IMR-90 (cell line): Measurements from ENCODE around the gene SERPINB1. TPM values are rescaled to one million over a fixed set of nuclear protein-coding genes. Genes with fewer than 3 reads are reported as not detected.
A peak's percentile ranks its signal among the peaks of the same experiment; 100 is the strongest.

Source experiments
- ATAC-seq: fragments of 200-7000 bp; cut with Tn5 transposase; 2 replicates; pipeline ENCODE4 v1.9.1; 2020; ENCODE audit warnings: low read depth, mild to moderate bottlenecking, moderate library complexity
- BruUV-seq: library from RNA; stranded (reverse); fragments of 400-500 nt; replicated peaks from 2 replicates; lab custom pipeline; 2021; lab: Mats Ljungman, UMichigan
- CTCF ChIA-PET: fragments of 300-600 bp; formaldehyde crosslinking; extraction: SDS; loops from one replicate; lab custom pipeline; 2021; ENCODE audit warnings: antibody characterized with exemption; lab: Yijun Ruan, JAX
- POLR2A ChIA-PET: fragments of 300-600 bp; sonication (Branson Sonifier 250); formaldehyde crosslinking; loops from one replicate; lab custom pipeline; 2022; ENCODE audit warnings: antibody characterized with exemption; ENCODE audit not compliant: unreplicated experiment; lab: Charles Lee
- DNase-seq: peaks from one replicate; pipeline ENCODE4 v3.0.0; 2013
- H2AFZ ChIP-seq: replicated peaks from 2 replicates; pipeline ENCODE3; 2013; ENCODE audit warnings: low read length, mild to moderate bottlenecking; ENCODE audit not compliant: poor library complexity
- H2AK5ac ChIP-seq: 2 replicates; pipeline ENCODE4 v1.6.1; 2013; ENCODE audit warnings: low read depth, low read length, inconsistent platforms
- H2AK9ac ChIP-seq: replicated peaks from 2 replicates; pipeline ENCODE3; 2013; ENCODE audit warnings: mild to moderate bottlenecking, low read depth, low read length, moderate library complexity; ENCODE audit not compliant: poor library complexity
- H2BK120ac ChIP-seq: 2 replicates; pipeline ENCODE4 v1.6.1; 2013; ENCODE audit warnings: low read depth, low read length, inconsistent platforms
- H2BK15ac ChIP-seq: 3 replicates; pipeline ENCODE4 v1.6.1; 2013; ENCODE audit warnings: low read depth, low read length, inconsistent platforms
- H2BK20ac ChIP-seq: 2 replicates; pipeline ENCODE4 v1.6.1; 2013; ENCODE audit warnings: low read depth, mild to moderate bottlenecking, inconsistent platforms, low read length, moderate library complexity
- H2BK5ac ChIP-seq: 2 replicates; pipeline ENCODE4 v1.6.1; 2013; ENCODE audit warnings: mild to moderate bottlenecking, low read depth, low read length, inconsistent platforms; ENCODE audit not compliant: poor library complexity, severe bottlenecking
- H3K14ac ChIP-seq: replicated peaks from 2 replicates; pipeline ENCODE4 v1.6.1; 2013; ENCODE audit warnings: low read depth, low read length, inconsistent platforms
- H3K18ac ChIP-seq: 2 replicates; pipeline ENCODE4 v1.6.1; 2013; ENCODE audit warnings: low read depth, low read length, control low read depth
- H3K23ac ChIP-seq: 2 replicates; pipeline ENCODE4 v1.6.1; 2013; ENCODE audit warnings: low read depth, low read length, inconsistent platforms
- H3K27ac ChIP-seq: 2 replicates; pipeline ENCODE4 v1.5.1; 2013; ENCODE audit warnings: mild to moderate bottlenecking, control low read depth, low read length; ENCODE audit not compliant: insufficient read depth
- H3K27me3 ChIP-seq: 2 replicates; pipeline ENCODE4 v1.6.1; 2013; ENCODE audit warnings: low read length; ENCODE audit not compliant: control insufficient read depth, insufficient read depth
- H3K36me3 ChIP-seq: 2 replicates; pipeline ENCODE4 v1.6.1; 2013; ENCODE audit warnings: low read length, mixed read lengths; ENCODE audit not compliant: control insufficient read depth, insufficient read depth
- H3K4ac ChIP-seq: 2 replicates; pipeline ENCODE4 v1.6.1; 2013; ENCODE audit warnings: low read depth, low read length, inconsistent platforms
- H3K4me1 ChIP-seq: 2 replicates; pipeline ENCODE4 v1.6.1; 2013; ENCODE audit warnings: low read length, mixed read lengths; ENCODE audit not compliant: control insufficient read depth, insufficient read depth
- H3K4me2 ChIP-seq: 2 replicates; pipeline ENCODE4 v1.6.1; 2013; ENCODE audit warnings: low read depth, mild to moderate bottlenecking, control low read depth, low read length, moderate library complexity
- H3K4me3 ChIP-seq: 2 replicates; pipeline ENCODE4 v1.5.1; 2013; ENCODE audit warnings: low read depth, mild to moderate bottlenecking, control low read depth, low read length, moderate library complexity; ENCODE audit not compliant: insufficient read depth
- H3K56ac ChIP-seq: 2 replicates; pipeline ENCODE4 v1.6.1; 2013; ENCODE audit warnings: low read length, inconsistent platforms; ENCODE audit not compliant: insufficient read depth; ENCODE audit errors: extremely low read depth
- H3K79me1 ChIP-seq, 2 experiments: 2 replicates each; pipeline ENCODE4 v1.6.1; 2013; ENCODE audit warnings: low read length in 2 of 2, inconsistent platforms in 1 of 2, low read depth in 1 of 2
- H3K9ac ChIP-seq: 2 replicates; pipeline ENCODE4 v1.6.1; 2013; ENCODE audit warnings: low read depth, low read length, control low read depth
- H3K9me1 ChIP-seq: 2 replicates; pipeline ENCODE4 v1.6.1; 2013; ENCODE audit warnings: low read length, inconsistent platforms; ENCODE audit not compliant: insufficient read depth
- H3K9me3 ChIP-seq: 2 replicates; pipeline ENCODE4 v1.6.1; 2013; ENCODE audit warnings: low read length; ENCODE audit not compliant: control insufficient read depth, insufficient read depth
- H4K20me1 ChIP-seq: 2 replicates; pipeline ENCODE4 v1.6.1; 2013; ENCODE audit warnings: low read length, inconsistent platforms; ENCODE audit not compliant: insufficient read depth
- H4K5ac ChIP-seq: 2 replicates; pipeline ENCODE4 v1.6.1; 2013; ENCODE audit warnings: mild to moderate bottlenecking, low read depth, low read length, control low read depth
- H4K8ac ChIP-seq, 2 experiments: 2 replicates each; pipeline ENCODE4 v1.6.1; 2013; ENCODE audit warnings: low read depth in 2 of 2, low read length in 2 of 2, control low read depth in 1 of 2, inconsistent platforms in 1 of 2
- H4K91ac ChIP-seq: 2 replicates; pipeline ENCODE4 v1.6.1; 2013; ENCODE audit warnings: low read depth, low read length, inconsistent platforms; ENCODE audit not compliant: insufficient read depth
- BHLHE40 ChIP-seq: fragments of 150-350 bp; IDR thresholded peaks from 2 replicates; pipeline ENCODE4 v1.6.1; 2016; ENCODE audit warnings: mild to moderate bottlenecking, low read depth, low read length
- CEBPB ChIP-seq: IDR thresholded peaks from 2 replicates; pipeline ENCODE4 v1.6.1; 2012; ENCODE audit warnings: low read depth, low read length, improper control_type of control experiment
- CHD1 ChIP-seq: IDR thresholded peaks from 2 replicates; pipeline ENCODE4 v1.6.1; 2012; ENCODE audit warnings: low read depth, low read length, improper control_type of control experiment
- CTCF ChIP-seq: conservative IDR thresholded peaks from 2 replicates; pipeline ENCODE4 v1.5.1; 2012; ENCODE audit warnings: mild to moderate bottlenecking, low read depth, low read length, improper control_type of control experiment
- ELK1 ChIP-seq: fragments of 150-350 bp; IDR thresholded peaks from 2 replicates; pipeline ENCODE4 v1.6.1; 2016; ENCODE audit warnings: low read depth, mild to moderate bottlenecking, low read length, moderate library complexity, borderline replicate concordance
- FOS ChIP-seq: fragments of 150-350 bp; IDR thresholded peaks from 2 replicates; pipeline ENCODE4 v1.6.1; 2016; ENCODE audit warnings: low read depth, low read length
- MAZ ChIP-seq: IDR thresholded peaks from 2 replicates; pipeline ENCODE4 v1.6.1; 2012; ENCODE audit warnings: low read depth, mild to moderate bottlenecking, low read length, improper control_type of control experiment, moderate library complexity, borderline replicate concordance
- MXI1 ChIP-seq: IDR thresholded peaks from 2 replicates; pipeline ENCODE4 v1.6.1; 2012; ENCODE audit warnings: low read depth, mild to moderate bottlenecking, low read length, moderate library complexity, borderline replicate concordance
- NFE2L2 ChIP-seq: fragments of 150-350 bp; IDR thresholded peaks from 2 replicates; pipeline ENCODE4 v1.6.1; 2016; ENCODE audit warnings: low read depth, mild to moderate bottlenecking, low read length
- POLR2A ChIP-seq: IDR thresholded peaks from 2 replicates; pipeline ENCODE4 v1.6.1; 2012; ENCODE audit warnings: mild to moderate bottlenecking, low read depth, low read length
- RCOR1 ChIP-seq: IDR thresholded peaks from 2 replicates; pipeline ENCODE4 v1.6.1; 2012; ENCODE audit warnings: mild to moderate bottlenecking, low read length, improper control_type of control experiment; ENCODE audit not compliant: insufficient replicate concordance
- SMC3 ChIP-seq: fragments of 150-350 bp; IDR thresholded peaks from 2 replicates; pipeline ENCODE4 v1.6.1; 2016; ENCODE audit warnings: low read depth, mild to moderate bottlenecking, antibody characterized with exemption, low read length, moderate library complexity
- USF2 ChIP-seq: fragments of 150-350 bp; IDR thresholded peaks from 2 replicates; pipeline ENCODE4 v1.6.1; 2017; ENCODE audit warnings: mild to moderate bottlenecking, antibody characterized with exemption, low read length, low read depth
- WGBS, 2 experiments: methylation state at CpG; one replicate each; pipeline versions ENCODE4 v1.1.5 to v1.1.7; 2013; ENCODE audit warnings: missing lambda C conversion rate in 2 of 2; ENCODE audit not compliant: insufficient read length in 1 of 2; ENCODE audit errors: extremely low coverage in 2 of 2; 5-methylcytosine and 5-hydroxymethylcytosine counted together
- dilution Hi-C: fragments of 300-500 bp; cut with HindIII; formaldehyde crosslinking; loops from one replicate; pipeline ENCODE4 v1.14.3; 2018; ENCODE audit warnings: low sequenced_read_pairs; ENCODE audit not compliant: unreplicated experiment
- in situ Hi-C: fragments of 300-500 bp; cut with MboI; formaldehyde crosslinking; loops from 3 replicates; pipeline ENCODE4 v1.14.3; 2019; ENCODE audit warnings: low sequenced_read_pairs, inconsistent platforms, mixed read lengths
- intact Hi-C: fragments of 100-400 bp; cut with micrococcal nuclease; formaldehyde crosslinking; loops from 2 replicates; pipeline ENCODE4 v1.10.0; 2022
- polyA plus RNA-seq, 3 experiments: library from polyadenylated mRNA; depleted of rRNA; stranded (reverse); fragments of >200 nt; gene quantifications; 2 replicates each; pipeline ENCODE4 v1.2.3, GENCODE V29; 2012; ENCODE audit warnings: low replicate concordance in 1 of 3
- total RNA-seq: library from RNA; depleted of rRNA; stranded (reverse); fragments of >200 nt; gene quantifications from 2 replicates; pipeline ENCODE4 v1.2.3, GENCODE V29; 2012

Gene SERPINB1
- total and polyA plus RNA-seq, 2 of the 4 experiments (the other 2 are of a cell fraction): 6.1 to 9.1 TPM

- Histone ChIP-seq H3K27ac (peak overlapping the region; percentile 65), H2AFZ (no peak overlapping the region), H4K91ac (peak overlapping the region; percentile 86; the same call in 1 of the 2 replicates), H3K4me3 (no peak overlapping the region), H3K9me3 (no peaks in the 10 kb centered on the region), H4K8ac (peak overlapping the region in 1 of 2 experiments; percentile 65; a peak in 2 of 4 replicates), H3K27me3 (no peaks in the 10 kb centered on the region), H4K20me1 (peaks cover 4% of the 10 kb centered on the region), H3K4me1 (peaks cover 18% of the 10 kb centered on the region), H3K36me3 (peaks cover 5% of the 10 kb centered on the region), H2BK120ac (peak overlapping the region; percentile 84), H2BK20ac (no peak overlapping the region), H4K5ac (no peak overlapping the region), H2AK9ac (peak overlapping the region; percentile 23), H3K4me2 (no peak overlapping the region), H3K56ac (peak overlapping the region; percentile 38; the same call in 1 of the 2 replicates), H2BK5ac (peak overlapping the region; percentile 86), H3K4ac (peak overlapping the region; percentile 79), H3K79me1 (peaks cover 13 to 49% of the 10 kb centered on the region in 2 experiments), H3K14ac (0 out of 2 replicates have a peak overlapping the region, but pooled peaks have one; percentile 42), H2BK15ac (0 out of 3 replicates have a peak overlapping the region, but pooled peaks have one; percentile 63), H3K9me1 (peaks cover 16% of the 10 kb centered on the region; the same call in 1 of the 2 replicates), H2AK5ac (peak overlapping the region; percentile 60; the same call in 1 of the 2 replicates), H3K9ac (peak overlapping the region; percentile 11; the same call in 1 of the 2 replicates), H3K18ac (peak overlapping the region; percentile 71; the same call in 1 of the 2 replicates), H3K23ac (no peak overlapping the region)
- no CpG with 5 or more reads among the region's 4 CpGs for WGBS, 2 experiments
- in situ Hi-C loops: loop anchor here (5.0 to 10.0 kb wide), 2 partner anchors 51 to 143 kb away; partner anchors contain the start of gene SERPINB1
- dilution Hi-C loops: no loop called here
- ChIA-PET CTCF (interaction anchor here (0.6 to 2.1 kb wide), 23 partner anchors 14 to 197 kb away, joined by 3 to 29 read pairs (median 5); partner anchors contain the start of genes SERPINB1 and WRNIP1), POLR2A (interaction anchor here (0.9 to 1.6 kb wide), 5 partner anchors 50 to 199 kb away, joined by 3 to 9 read pairs (median 5); partner anchors contain the start of gene SERPINB1)
- TF ChIP-seq MAZ (no peak), SMC3 (no peak), CEBPB (no peak), CTCF (no peak), RCOR1 (no peak), CHD1 (no peak), MXI1 (no peak), ELK1 (no peak), POLR2A (no peak), BHLHE40 (no peak), USF2 (no peak), NFE2L2 (no peak), FOS (no peak)
- peak; percentile 61 for DNase-seq
- no peak for ATAC-seq
- intact Hi-C loops: loop anchor here (1.0 to 2.0 kb wide), 7 partner anchors 50 to 198 kb away; partner anchors contain the start of gene SERPINB1
- BruUV-seq: no TSS peak
Observed at GRCh38 chr6:2791450-2791974, 50.2 kb downstream of the SERPINB1 start.
